Kidney (tissue), 14 donors: ENCODE results near the gene MRPL34. TPM values are rescaled to one million over a fixed set of nuclear protein-coding genes. Genes with fewer than 3 reads are reported as not detected.

Source experiments
- DNase-seq, 5 donors: peaks; one replicate each; pipeline ENCODE4 v3.0.0-alpha.2; 2013 to 2020
- FAIRE-seq: peaks from 2 replicates; lab custom pipeline; 2012; peaks lifted over from hg19 to GRCh38; lab: Jason Lieb, UNC
- H3K27ac ChIP-seq, 2 donors: one replicate each; pipeline ENCODE4 v1.7.0; 2013; ENCODE audit warnings: low read depth in 2 of 2, low read length in 2 of 2, inconsistent platforms in 1 of 2
- H3K27me3 ChIP-seq: one replicate; pipeline ENCODE4 v1.7.1; 2013; ENCODE audit warnings: low read length, inconsistent platforms; ENCODE audit not compliant: control insufficient read depth, insufficient read depth
- H3K36me3 ChIP-seq, 3 donors: one replicate each; pipeline versions ENCODE4 v1.7.0 to v1.7.1; 2013; ENCODE audit warnings: low read length in 3 of 3, control low read depth in 1 of 3, inconsistent platforms in 1 of 3; ENCODE audit not compliant: insufficient read depth in 3 of 3, control insufficient read depth in 2 of 3
- H3K4me1 ChIP-seq, 3 donors: one replicate each; pipeline versions ENCODE4 v1.7.0 to v1.7.1; 2013; ENCODE audit warnings: low read length in 3 of 3, inconsistent platforms in 1 of 3, low read depth in 1 of 3; ENCODE audit not compliant: control insufficient read depth in 2 of 3, insufficient read depth in 2 of 3
- H3K4me3 ChIP-seq, 3 donors: one replicate each; pipeline versions ENCODE4 v1.7.0 to v1.8.1; 2013; ENCODE audit warnings: low read length in 3 of 3, control low read depth in 1 of 3, inconsistent platforms in 1 of 3
- H3K9ac ChIP-seq, 3 donors: one replicate each; pipeline versions ENCODE4 v1.7.0 to v1.7.1; 2013; ENCODE audit warnings: low read length in 3 of 3, control low read depth in 1 of 3, inconsistent platforms in 1 of 3
- H3K9me3 ChIP-seq, 3 donors: one replicate each; pipeline versions ENCODE4 v1.7.0 to v1.7.1; 2013; ENCODE audit warnings: low read length in 3 of 3, control low read depth in 1 of 3, inconsistent platforms in 1 of 3; ENCODE audit not compliant: control insufficient read depth in 2 of 3, insufficient read depth in 1 of 3
- intact Hi-C: fragments of 100-400 bp; cut with DNase I; formaldehyde crosslinking; loops from one replicate; pipeline ENCODE4 v1.11.1; 2022
- polyA plus RNA-seq: library from polyadenylated mRNA; stranded (reverse); fragments of 350-450 nt; fragmentation: Illumina TruSeq; extraction: RNeasy Lipid Tissue Mini Kit (QIAGEN cat#74804); gene quantifications from one replicate; pipeline ENCODE4 v1.2.3, GENCODE V29; 2014; ENCODE audit warnings: low read depth, low replicate concordance; ENCODE audit not compliant: insufficient read depth
- total RNA-seq: library from RNA; stranded (reverse); fragmentation: NEBNext Ultra II Directional; extraction: Animal tissue kit (Norgen Biotek cat#: 25700); gene quantifications from one replicate; pipeline ENCODE4 v1.2.1, GENCODE V29; 2021
- TF ChIP-seq, protein P1 (sequence below): IDR thresholded peaks from 3 replicates; pipeline ENCODE4 v1.5.1; 2012; ENCODE audit warnings: mild to moderate bottlenecking, moderate library complexity, borderline replicate concordance; ENCODE audit not compliant: insufficient read depth; ENCODE audit errors: extremely low read depth
- donor health status: control.
- donor health status: control.
- donor health status: control.
- donor health status: control.
- donor health status: control.
- donor health status: DM: yes; HTN: yes; CAD: no.
- donor health status: Normal renal cell carcinoma (clear cell type).

Gene MRPL34
- total and polyA plus RNA-seq, 2 donors from 2014 or later: 59.3 to 369 TPM

DNA sequence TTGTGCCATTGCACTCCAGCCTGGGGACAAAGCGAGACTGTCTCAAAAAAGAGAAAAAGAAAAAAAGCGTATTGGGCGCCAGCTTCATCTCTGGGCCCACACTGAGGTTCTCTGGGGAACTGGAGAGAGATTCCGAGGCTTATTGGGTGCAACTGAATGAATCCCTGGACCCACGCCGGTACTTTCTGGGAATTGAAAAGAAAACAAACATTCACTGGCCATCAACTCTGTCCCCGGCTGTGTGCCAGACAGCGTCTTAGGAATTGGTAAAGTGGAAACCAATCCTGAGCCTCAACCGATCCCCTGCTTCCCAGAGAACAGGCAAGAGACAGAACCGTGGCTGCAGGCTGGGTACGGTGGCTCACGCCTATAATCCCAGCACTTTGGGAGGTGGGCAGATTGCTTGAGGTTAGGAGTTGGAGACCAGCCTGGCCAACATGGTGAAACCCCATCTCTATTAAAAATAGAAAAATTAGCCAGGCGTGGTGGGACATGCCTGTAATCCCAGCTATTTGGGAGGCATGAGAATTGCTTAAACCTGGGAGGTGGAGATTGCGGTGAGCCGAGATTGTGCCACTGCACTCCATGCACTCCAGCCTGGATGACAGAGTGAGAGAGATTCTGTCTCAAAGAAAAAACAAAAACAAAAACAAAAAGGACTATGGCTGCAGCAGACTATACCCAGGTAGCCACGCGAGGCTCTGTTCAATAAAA is 20.4 kb downstream of the MRPL34 start:
- FAIRE-seq: no peak
- no peaks in the 10 kb centered on the region for H3K9me3 ChIP-seq
- no peaks in the 10 kb centered on the region for H3K36me3 ChIP-seq
- H3K27ac ChIP-seq: no peak overlapping the region
- no peaks in the 10 kb centered on the region for H3K4me1 ChIP-seq
- intact Hi-C loops: no loop called here
- TF ChIP-seq, protein P1, sequence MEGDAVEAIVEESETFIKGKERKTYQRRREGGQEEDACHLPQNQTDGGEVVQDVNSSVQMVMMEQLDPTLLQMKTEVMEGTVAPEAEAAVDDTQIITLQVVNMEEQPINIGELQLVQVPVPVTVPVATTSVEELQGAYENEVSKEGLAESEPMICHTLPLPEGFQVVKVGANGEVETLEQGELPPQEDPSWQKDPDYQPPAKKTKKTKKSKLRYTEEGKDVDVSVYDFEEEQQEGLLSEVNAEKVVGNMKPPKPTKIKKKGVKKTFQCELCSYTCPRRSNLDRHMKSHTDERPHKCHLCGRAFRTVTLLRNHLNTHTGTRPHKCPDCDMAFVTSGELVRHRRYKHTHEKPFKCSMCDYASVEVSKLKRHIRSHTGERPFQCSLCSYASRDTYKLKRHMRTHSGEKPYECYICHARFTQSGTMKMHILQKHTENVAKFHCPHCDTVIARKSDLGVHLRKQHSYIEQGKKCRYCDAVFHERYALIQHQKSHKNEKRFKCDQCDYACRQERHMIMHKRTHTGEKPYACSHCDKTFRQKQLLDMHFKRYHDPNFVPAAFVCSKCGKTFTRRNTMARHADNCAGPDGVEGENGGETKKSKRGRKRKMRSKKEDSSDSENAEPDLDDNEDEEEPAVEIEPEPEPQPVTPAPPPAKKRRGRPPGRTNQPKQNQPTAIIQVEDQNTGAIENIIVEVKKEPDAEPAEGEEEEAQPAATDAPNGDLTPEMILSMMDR: no peak
- peak in 1 of 5 donors; percentile 90 for DNase-seq
- no peak overlapping the region for H3K4me3 ChIP-seq
- no peak overlapping the region for H3K9ac ChIP-seq
- no peaks in the 10 kb centered on the region for H3K27me3 ChIP-seq

DNA sequence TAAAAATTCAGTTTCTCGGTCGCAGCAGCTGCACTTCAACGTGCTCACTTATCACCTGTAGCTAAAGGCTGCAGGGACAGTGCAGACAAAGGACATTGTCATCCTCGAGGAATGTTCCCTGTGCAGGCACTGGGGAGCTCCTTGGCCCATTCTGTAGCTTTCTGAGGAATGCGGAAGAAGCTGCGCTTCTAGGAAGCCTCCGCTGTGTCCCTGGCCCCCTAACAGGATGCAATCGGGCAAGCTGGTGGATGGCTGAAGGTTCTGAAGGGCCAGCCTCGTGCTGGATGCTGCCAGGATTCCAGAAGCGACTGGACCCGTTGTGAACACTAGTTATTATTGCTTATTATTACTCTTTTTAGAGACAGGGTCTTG is 20.9 kb downstream of the MRPL34 start:
- DNase-seq: no peak
- no peaks in the 10 kb centered on the region for H3K36me3 ChIP-seq
- H3K9ac ChIP-seq: no peak overlapping the region
- TF ChIP-seq, protein P1: no peak
- no peak for FAIRE-seq
- no peak overlapping the region for H3K4me3 ChIP-seq
- no peak overlapping the region for H3K27ac ChIP-seq
- H3K9me3 ChIP-seq: no peaks in the 10 kb centered on the region
- intact Hi-C loops: no loop called here
- H3K27me3 ChIP-seq: no peaks in the 10 kb centered on the region
- no peaks in the 10 kb centered on the region for H3K4me1 ChIP-seq

DNA sequence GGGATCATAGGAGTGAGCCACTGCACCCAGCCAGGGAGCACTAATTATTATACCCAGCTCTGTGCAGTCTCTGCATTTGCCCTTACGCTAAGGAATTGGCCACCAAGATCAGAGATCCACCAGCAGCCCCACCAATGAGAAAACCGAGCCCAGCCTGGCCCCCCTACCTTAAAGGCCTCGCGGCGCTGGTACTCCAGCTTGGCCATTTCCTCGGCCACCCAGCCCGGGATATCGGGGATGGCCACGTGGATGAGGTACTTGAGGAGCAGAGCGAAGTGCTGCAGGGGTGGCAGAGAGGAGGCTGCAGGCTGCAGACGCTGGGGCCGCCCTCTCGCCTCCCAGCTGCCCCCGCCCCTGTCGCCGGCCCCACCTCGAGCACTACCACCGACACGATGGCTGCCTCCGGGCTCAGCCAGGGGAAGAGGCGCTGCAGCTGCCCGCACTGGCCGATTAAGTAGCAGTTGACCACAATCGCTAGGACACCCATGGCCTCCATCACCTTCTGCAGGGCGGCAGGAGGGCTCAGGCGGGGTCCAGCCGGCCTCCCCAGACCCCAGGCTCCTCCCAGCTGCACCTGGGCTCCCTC is 21.5 kb downstream of the MRPL34 start:
- TF ChIP-seq, protein P1: no peak
- Histone ChIP-seq H3K27me3 (no peaks in the 10 kb centered on the region), H3K4me1 (no peaks in the 10 kb centered on the region), H3K9ac (no peak overlapping the region), H3K4me3 (no peak overlapping the region), H3K9me3 (no peaks in the 10 kb centered on the region), H3K27ac (no peak overlapping the region), H3K36me3 (no peaks in the 10 kb centered on the region)
- intact Hi-C loops: no loop called here
- DNase-seq: no peak
- FAIRE-seq: no peak
